Hematopoietic multipotent progenitor cell treated with erythropoietin and hydrocortisone succinate and interleukin-3 and kit ligand, for 6 days (in vitro differentiated cells): ENCODE data around the gene ST6GALNAC4.

Experiments used
- DNase-seq: peaks from one replicate; pipeline ENCODE4 v3.0.0-alpha.2; 2015

ST6GALNAC4 gene

DNA sequence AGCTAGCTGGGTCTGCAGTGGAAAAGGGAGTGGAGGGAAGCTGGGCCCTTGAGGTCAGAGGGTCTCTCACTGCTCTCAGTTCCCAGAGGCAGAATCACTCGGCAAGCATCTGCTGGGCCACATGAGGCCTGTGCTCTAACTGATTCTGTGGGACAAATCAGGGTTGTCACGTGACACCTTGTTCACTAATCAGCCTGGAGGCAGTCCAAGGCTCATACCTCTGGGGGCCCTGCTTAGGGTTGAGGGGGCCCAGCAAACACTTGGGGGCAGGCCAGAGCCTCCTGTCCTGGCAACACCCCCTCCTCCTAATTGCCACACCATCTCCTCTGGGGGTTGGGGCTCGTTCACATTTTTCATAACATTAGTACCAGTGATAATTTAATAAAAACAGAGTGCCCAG is 29.9 kb upstream of the ST6GALNAC4 start:
- no peak for DNase-seq

DNA sequence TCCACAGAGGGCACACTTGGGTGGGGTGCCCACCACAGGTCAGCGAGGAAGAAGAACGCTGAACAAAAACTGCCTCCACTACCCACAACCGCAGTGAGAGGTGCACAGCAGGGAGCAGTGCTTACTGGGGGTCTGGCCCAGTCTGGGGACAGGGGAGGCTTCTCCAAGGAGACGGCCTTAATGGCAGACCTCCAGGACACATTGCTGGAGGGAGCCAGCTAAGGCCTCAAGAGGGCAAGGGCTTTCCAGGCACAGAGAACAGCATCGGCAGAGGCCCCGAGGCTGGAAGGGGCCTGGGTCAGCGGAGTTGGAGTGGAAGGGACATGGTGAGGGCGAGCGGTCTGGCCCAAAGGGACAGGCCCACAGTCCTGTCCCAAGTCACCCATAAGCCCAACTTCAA is 29.1 kb upstream of the ST6GALNAC4 start:
- DNase-seq: no peak

DNA sequence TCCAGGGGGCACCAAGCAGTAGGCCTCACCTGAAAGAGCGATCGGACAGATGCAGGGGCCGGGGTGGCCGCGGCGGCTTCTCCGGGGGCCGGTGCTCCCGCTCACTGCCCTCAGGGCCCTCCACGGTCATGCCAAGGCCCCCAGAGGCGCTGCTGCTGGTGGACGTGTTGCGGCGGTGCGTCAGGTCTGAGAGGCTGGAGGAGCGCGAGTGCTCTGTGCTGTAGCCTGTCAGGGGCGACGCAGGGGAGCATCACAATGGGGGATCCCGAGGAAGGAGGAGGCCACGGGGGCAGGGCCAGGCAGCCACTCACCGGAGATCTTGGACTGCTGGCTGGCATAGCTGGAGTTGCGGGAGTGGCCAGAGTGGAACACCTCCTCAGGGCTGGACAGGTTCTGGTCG is 28.5 kb upstream of the ST6GALNAC4 start:
- DNase-seq: no peak

DNA sequence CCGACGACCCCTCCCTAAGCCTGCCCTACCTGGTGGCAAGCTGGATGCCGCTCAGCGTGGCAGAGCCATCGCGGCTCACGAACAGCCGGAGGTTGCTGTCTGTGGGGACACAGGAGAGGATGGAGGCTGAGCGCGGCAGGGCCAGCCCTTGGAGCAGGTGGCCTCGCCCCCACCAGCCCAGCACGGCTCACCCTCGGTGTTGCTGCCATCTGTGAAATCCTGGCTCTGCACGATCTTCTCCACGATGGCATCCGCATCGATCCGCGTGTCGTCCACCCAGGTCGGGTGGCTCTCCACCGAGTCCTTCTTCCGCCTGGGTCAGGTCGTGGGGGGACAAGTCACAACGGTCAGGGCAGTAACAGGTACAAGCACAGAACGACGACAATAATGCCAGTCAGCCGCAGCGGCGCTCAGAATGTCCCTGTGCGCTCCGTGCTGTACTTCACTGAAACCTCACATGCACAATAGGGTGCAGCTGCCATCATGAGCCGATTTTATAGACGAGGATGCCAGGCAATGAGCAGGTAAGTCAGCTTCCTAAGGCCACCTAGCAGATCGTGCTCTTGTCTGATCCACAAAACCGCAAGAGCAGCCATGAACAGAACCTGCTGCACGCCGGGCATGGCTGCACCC is 27.9 kb upstream of the ST6GALNAC4 start:
- no peak for DNase-seq

DNA sequence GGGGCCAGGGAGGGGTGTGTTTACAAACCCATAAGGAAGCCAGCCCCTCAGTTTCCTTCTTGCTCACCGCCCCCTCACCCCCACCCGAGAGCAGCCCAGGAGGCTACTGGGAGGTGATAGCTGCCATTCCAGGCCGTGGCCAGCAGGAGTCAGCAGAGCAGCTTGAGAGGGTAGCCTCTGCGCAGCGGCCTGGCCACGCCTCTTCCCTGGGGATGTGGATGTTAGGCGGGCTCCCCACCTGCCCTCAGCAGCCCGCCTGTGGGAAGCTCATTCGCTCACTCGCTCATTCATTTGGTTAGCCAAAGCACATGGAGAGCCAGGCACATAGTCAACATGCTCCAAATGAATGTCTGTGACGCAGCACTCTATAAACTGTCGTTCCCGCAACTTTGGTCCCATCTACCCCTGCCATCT is 26.9 kb upstream of the ST6GALNAC4 start:
- peak; percentile 83 for DNase-seq

DNA sequence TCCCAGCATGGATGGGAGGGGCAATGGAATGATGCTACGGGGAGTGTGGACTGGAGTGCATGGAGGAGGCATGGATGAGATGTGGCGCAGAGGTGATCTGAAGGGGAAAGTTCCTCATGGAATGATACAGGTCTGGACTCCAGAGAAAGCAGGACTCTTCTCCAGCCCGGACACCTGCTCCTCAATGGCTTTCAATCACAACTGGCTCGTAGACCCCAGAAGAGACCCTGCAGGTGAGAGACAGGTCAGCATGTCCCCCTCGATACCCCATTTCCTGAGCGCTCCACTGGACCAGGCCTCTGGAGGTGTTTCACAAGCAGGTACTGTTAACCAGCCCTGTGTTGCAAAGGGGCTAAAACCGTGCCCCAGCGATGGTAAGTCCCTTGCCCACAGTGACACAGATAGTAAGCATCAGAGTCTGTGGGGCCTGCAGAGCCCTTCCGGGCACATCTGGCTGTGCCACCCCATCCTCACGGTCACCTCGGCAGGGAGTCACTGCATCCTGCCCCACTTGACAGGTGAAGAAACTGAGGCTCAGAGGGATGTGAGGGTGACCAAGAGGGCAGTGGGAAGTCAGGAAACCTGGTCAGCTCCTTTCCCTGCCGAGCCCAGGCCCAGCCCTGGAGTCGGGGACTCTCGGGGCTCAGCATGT is 26.3 kb upstream of the ST6GALNAC4 start:
- no peak for DNase-seq

DNA sequence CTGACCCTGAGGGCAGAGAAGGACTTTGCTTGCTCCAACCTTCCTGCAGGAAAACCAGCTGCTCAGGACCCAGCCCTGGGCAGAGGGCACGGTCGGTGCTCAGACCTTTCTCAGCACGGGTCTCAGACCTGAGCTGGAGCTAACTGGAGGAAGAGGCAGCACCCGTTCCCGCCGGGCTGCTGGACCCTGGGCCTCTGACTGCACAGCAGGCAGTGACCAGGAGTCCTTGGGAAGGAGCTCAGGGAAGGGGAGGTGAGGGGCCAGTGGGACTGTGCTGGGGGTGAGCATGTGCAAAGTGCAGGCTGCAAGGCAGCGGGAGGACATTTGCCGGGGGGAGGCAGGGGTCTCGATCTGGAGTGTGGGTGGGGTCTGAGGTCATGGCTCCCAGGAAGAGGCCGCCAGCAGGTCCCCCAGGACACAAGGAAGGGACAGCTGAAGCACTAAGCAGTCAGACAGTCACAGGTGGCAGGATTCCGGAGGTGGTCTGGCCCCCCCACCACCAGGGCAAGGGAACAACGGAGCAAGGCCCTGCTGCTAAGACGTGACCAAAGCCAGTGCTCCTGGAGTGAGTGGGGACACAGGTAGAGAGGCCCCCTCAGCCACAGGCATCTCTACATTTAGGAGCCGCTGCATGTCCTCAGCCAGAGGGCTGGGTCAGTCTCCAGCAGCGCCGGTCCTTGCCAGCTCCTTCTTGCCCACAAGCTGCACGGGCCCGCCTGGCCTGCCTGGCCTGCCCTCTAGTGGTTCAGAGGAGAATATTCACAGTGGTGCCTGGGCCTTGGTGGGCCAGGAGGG is 25.6 kb upstream of the ST6GALNAC4 start:
- peak; percentile 88 for DNase-seq

DNA sequence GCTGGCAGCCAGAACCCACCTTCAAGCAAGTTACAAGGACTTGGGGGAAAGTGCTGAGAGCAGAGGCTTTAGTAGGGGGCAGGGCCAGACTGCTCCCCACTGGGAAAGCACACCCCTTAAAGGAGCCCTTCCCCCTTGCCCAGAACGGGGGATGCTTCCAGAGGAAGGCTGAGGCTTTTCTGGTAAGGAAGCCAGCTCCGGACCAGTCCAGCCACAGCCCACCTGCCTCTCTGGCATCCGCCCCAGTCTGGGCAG is 25.0 kb upstream of the ST6GALNAC4 start:
- DNase-seq: no peak

DNA sequence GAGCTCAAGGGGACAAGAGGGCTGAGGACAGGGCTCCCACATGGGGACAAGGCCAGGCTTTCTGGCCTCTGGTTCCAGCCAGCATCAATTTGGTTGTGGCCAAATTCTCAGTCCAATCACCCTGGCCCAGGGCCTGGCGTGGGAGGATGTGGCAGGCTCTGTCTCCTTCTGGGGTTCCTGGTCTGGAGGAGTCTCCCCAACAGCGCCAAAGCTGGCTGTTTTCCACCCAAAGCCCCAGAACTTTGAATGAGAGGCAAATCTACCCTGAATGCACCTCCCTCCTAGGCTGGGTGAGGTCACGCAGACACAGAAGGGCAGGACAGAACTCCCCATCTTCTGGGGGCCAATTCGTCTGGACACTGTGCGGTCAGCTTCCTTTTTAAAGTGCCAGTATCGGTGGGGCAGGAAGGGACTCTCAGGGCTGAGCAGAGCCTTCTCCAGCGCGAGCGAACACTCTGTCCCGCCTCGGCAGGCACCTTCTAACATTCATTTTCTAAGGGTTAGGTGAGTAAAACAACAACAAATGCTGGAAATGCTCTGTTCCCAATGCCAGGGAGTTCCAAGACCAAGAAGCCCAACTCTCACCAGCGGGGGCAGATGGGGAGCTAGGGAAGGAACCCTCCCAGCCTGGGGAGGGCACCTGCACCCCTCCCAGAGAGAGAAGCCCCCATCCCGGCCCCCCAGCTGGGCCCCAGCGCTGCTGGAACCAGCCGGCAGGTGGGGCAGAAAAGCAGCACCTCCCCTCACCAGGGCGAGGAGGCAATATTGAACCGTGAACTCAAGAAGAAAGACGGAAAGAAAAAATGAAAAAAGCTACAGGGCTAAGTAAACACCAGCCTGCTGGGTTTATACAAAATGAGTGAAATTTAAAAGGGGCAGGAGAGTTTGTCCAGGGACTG is 24.5 kb upstream of the ST6GALNAC4 start:
- no peak for DNase-seq

DNA sequence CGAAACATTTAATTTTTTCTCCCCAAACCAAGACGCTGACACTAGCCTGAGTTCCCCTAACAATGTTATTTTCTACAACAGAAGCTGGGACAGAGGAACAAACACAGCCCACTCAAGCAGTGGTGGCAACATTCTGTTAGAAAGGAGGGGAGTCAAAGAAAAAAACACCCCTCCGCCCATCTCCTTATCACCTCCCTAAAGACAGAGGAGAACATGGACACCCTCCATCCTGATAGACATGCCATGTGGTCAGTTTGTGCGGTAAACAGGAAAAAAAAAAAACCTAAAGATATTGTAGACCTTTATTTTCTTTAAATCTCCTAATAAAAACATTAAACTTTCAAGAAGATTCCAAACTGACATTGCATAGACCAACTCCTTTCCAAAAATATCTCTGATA is 23.8 kb upstream of the ST6GALNAC4 start:
- DNase-seq: peak; percentile 82

DNA sequence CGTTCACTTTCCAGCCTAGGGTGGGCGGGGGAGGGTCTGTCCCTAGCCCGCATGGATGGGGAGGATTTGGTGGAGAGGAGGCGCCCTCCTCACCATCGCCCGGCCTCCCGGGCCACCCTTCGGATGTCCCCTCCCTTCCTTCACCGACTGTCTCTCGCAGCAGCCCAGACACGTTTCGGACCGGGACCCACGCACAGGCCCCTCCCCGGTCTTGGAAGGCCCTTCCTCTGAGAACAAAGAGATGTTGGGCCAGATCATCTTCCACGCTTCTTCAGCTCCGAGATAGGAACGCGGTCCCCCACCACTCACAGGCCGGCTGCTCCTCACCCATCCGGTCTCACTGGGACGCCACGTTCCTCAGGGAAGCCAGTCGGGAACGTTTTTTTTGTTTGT is 21.5 kb upstream of the ST6GALNAC4 start:
- DNase-seq: no peak

DNA sequence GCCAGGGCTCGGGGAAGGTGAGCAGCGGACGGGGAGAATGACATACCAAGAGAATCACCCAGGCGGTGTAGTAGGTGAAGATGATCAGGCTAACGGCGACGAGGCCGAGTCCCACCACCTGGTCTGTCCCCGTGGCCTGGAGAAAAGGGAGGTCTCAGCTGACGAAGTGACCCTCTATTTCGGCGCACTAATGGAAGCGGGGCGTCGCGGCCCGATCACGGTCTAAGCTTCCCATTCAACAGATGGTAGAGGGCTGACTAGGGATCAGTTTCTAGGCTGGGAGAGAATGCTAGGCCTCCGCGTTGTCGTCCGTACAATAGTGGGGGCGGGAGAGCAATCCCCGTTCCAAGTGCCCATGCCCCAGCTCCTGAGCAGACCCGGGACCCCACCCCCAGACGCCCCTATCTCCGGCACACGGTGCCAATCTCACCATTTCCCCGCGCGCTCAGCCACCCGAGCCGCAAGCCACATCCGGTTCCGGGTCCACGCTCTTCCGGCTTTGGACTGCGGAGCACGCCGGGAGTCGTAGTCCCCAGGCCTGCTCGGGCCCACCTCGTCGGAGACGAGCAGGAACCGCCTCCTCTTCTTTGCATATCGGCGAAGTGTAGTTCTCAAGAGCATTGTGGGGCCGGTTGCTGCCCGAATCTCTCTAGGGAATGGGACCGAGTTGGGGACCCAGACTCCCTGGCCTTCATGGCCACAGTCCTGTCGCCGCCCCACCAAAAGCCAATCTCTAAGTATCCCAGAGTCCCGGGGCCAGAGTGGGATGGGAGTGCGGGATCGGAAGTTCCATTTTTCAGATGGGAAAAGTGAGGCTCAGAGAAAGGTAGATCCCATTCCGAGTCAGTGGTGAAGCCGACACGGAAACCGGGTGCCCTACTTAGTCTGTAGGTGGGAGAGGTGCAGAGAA is 20.8 kb upstream of the ST6GALNAC4 start, which contains the start of gene DPM2:
Gene DPM2 (minus strand): TSS at position 467 of the 910 bp plus-strand sequence. CDS start 34 bp downstream, at position 433.
- DNase-seq: peak; percentile 96

DNA sequence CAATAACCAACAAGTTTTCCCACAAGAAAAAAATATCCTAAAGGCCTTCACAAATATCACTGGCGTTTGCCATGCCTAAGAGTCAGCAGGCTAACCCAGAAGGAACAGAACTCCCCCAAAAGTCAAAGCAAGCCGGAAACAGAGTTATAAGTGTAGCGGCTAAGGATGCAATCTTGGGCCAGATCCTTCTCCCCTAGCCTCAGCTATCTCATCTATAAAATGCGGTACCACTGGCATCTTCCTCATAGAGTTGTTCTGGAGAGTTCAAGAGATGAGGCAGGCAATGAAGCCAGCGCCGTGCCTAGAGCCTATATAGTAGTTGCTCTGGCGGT is 20.2 kb upstream of the ST6GALNAC4 start:
- DNase-seq: peak; percentile 58

DNA sequence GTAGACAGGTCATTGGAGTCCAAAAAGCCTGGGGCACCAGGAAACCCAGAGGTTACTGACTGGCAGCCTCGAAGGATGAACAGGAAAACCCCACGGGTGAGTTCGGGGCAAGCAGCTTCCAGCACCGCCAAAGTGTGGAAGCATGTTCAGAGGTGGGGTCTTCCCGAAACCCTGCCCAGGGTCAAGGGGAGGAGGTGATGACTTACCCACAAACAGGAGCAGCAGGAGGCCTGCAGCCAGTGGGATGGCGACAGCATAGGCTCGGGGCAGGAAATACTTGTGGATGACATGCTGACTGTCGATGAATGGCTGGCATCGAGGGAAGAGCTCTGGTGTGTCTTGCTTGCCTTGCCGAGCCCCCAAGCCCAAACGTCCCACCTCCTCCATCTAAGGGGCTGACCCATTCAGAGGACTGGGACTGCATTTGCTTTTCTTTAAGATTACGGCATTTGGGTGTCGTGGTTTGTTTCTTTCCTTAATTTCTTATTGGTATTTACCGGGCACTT is 19.6 kb upstream of the ST6GALNAC4 start:
- DNase-seq: no peak

DNA sequence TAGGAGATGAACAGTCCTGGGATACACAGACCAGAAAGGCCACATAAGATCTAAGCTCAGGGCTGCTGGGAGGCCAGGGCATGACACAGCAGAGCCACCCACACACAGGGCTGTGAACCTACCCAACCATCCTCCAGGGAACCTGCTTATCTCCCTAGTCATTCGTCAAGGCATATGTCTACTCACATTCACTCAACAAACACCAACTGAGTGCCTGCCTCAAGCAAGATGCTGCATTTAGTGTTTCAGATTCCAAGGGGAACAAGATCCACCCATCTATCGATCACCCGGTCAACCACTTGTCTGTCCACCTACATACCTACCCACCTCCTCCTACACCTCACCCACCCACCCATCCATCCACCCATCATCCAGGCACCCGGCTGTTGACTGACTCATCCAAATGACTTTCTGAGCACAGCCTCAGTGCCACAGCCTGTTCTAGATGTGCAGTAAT is 19.0 kb upstream of the ST6GALNAC4 start:
- peak; percentile 90 for DNase-seq

DNA sequence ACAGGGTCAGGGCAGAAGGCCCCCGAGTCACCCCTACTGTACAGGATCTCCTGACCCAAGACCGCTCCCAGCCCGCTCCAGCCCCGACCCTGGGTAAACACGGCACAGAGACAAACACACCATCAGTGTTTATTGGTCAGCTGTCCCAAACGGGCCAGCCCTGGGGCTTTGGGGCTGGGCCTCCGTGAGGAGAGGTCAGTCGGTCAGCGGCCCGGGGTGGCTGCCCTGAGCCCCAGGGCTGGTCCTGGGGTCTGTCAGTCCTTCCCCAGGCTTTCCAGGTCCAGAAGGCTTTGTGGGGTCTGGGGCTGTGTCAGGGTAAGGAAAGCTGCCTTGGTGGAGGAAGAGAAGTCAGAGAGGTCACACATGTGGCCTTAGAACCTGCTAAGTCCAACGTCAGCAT is 18.1 kb upstream of the ST6GALNAC4 start:
- no peak for DNase-seq

DNA sequence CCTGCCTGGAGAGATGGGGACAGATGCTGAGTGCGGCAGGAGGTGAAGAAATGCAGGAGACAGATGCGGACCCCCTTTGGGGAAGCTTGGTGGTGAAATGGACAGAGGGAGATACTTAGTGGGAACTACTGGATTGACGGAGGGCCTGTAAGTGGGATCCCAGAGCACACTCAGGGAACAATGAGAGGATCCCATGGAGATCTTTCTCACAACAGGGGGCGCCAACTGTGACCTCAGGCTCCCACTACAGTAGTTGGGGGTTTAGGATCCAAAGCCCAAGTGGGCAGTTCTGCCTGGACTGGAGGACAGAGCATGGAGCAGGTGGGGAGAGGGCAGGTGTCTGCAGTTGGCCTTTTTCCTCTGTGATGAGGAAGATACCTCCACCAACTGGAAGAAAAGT is 17.4 kb upstream of the ST6GALNAC4 start:
- no peak for DNase-seq

DNA sequence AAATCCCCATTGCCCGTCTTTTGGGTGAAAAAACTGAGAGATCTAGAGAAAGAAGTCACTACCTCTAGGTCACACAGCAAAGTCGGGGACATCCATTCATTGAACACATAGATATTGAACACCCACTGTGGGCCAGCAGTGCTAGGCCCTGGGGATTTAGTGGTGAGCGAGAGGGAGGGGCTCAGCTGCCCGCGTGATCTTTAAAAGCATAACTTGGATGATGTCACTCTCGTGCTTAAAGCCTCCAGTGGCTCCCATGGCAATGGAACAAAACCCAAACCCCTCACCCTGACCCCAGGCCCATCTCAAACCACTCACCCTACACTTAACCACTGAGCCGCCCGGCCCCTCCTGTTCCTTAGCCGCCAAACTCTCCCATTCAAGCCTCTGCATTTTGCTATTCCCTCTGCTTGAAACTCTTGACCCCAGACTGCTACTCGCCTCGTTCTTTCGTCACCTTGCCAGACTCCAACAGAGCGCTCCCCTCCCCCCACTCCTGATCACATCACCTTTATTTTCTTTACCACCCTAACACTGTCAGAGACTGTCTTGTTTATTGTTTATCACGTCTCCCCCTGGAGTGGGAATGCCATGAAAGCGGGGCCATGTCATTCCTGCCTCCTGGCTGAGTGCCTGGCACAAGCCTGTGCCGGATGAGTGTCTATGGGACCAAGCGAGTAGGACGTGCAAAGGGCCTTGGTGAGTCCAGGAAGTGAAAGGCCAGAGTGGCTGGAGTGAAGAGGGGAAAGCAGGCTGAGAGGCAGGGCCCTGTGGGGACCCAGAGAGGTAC is 14.4 kb upstream of the ST6GALNAC4 start:
- DNase-seq: peak; percentile 55

DNA sequence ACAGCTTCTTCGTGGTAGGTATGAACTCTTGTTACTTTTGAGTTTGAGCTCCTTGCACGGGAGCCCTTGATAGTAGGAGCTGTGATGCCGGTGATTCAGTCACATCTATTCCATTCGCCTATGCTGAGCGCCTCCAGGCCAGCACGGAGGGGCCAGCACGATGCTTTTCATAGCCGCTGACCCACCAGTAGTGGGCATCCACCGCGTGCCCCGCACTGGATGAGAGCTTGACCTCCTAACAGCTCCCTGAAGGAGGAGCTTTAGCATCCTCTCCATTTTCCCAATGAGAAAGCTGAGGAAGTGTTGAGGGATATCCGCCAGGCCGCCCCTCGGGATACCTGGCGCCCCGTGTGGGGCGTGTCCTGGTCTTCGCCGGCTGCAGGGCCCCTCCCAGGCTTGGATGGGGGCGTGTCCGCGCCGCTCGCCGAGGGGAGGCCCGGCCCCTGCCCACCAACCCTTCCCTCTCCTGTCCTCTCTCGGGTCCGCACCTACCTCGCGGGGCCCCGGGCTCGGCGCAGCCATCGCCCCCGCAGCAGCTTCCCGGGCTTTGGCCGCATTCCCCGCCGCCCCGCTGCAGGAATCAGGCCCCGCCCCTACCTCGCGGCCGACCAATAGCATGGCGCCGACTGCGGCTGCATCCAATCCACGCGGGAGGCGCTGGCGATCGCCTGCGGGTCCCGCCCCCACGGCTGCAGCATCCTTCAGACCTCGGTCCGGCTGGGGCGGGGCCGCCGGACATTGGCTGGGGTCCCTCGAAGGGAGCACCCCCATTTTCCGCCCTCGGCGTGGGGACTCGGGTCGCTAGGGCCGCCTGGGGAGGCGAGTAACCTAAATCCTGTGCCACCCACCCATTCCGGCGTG is 13.6 kb upstream of the ST6GALNAC4 start, which contains the start of gene PIP5KL1:
Gene PIP5KL1 (minus strand): TSS at position 547 of the 861 bp plus-strand sequence. CDS start 25 bp downstream, at position 522.
- peak; percentile 86 for DNase-seq

DNA sequence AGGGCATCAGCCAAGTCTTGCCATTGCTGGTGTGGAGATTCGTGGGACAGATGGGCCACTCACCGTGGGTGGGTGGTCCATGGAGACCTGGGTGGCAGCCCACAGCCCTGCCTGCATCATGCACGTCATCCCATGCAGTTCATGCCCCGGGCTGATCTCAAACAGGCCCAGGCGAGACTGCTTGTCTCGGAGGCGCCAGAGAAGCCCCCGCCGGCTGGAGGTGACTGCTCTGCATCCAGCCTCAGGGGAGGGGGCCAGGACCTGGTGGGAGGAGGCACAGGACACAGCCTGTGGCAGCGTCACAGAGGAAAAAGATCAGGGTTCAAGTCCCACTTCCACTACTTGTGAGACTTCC is 12.8 kb upstream of the ST6GALNAC4 start:
- no peak for DNase-seq
